Stimulated activated CD8-positive, alpha-beta memory T cell treated with anti-CD3 and anti-CD28 coated beads, Interleukin-12 subunit alpha, Interleukin-12 subunit beta, amount 100 ng/mL, for 1 hour (primary cell): ENCODE data around the gene RAB44.

ENCODE experiments used
- DNase-seq: peaks from one replicate; pipeline ENCODE4 v3.0.0-alpha.2; 2020; ENCODE audit warnings: low read depth

The RAB44 gene

GRCh38 chr6:36730424-36731380 is 33.1 kb downstream of the RAB44 start:
- DNase-seq = no peak

- no peak for DNase-seq
Measured at GRCh38 chr6:36731622-36732310, 34.1 kb downstream of the RAB44 start.

- DNase-seq = no peak
Measured at GRCh38 chr6:36733300-36733699, 35.7 kb downstream of the RAB44 start.

- no peak for DNase-seq
Measured at GRCh38 chr6:36734486-36735060, 36.9 kb downstream of the RAB44 start.

GRCh38 chr6:36735110-36736071 is 37.8 kb downstream of the RAB44 start:
- no peak for DNase-seq

- DNase-seq = no peak
Measured at GRCh38 chr6:36737043-36737785, 39.6 kb downstream of the RAB44 start.

GRCh38 chr6:36738108-36738507 is 40.5 kb downstream of the RAB44 start:
- DNase-seq = no peak

- no peak for DNase-seq
Measured at GRCh38 chr6:36739947-36740817, 42.6 kb downstream of the RAB44 start.

- no peak for DNase-seq
Measured at GRCh38 chr6:36740818-36741179, 43.2 kb downstream of the RAB44 start.

GRCh38 chr6:36742146-36742545 is 44.5 kb downstream of the RAB44 start:
- no peak for DNase-seq

GRCh38 chr6:36743032-36743431 is 45.4 kb downstream of the RAB44 start:
- DNase-seq = no peak

- no peak for DNase-seq
Measured at GRCh38 chr6:36743538-36744303, 46.1 kb downstream of the RAB44 start.

GRCh38 chr6:36744304-36744673 is 46.7 kb downstream of the RAB44 start:
- no peak for DNase-seq

- no peak for DNase-seq
Measured at GRCh38 chr6:36745283-36745682, 47.7 kb downstream of the RAB44 start.

GRCh38 chr6:36745836-36746235 is 48.2 kb downstream of the RAB44 start:
- no peak for DNase-seq

- no peak for DNase-seq
Measured at GRCh38 chr6:36746251-36746650, 48.6 kb downstream of the RAB44 start.

GRCh38 chr6:36749829-36750489 is 52.3 kb downstream of the RAB44 start:
- DNase-seq = no peak

GRCh38 chr6:36751091-36751490 is 53.5 kb downstream of the RAB44 start:
- DNase-seq = no peak

GRCh38 chr6:36751833-36752186 is 54.2 kb downstream of the RAB44 start:
- DNase-seq = no peak
